PC-9 (cell line): Measurements from ENCODE around the gene MMP20. TPM values are rescaled to one million over a fixed set of nuclear protein-coding genes. Genes with fewer than 3 reads are reported as not detected.

Source experiments
- BruUV-seq: library from RNA; stranded (reverse); fragments of 400-500 nt; replicated peaks from 2 replicates; lab custom pipeline; 2021; lab: Mats Ljungman, UMichigan
- CTCF ChIA-PET: fragments of 300-600 bp; sonication (Branson Sonifier 250); formaldehyde crosslinking; loops from one replicate; lab custom pipeline; 2022; ENCODE audit warnings: antibody characterized with exemption; lab: Charles Lee
- POLR2A ChIA-PET: fragments of 300-600 bp; sonication (Branson Sonifier 250); formaldehyde crosslinking; loops from one replicate; lab custom pipeline; 2022; ENCODE audit warnings: antibody characterized with exemption; ENCODE audit not compliant: unreplicated experiment; lab: Charles Lee
- DNase-seq, 2 experiments: peaks; one replicate each; pipeline versions ENCODE4 v3.0.0 to v3.0.0-alpha.2; 2015 to 2022; ENCODE audit warnings: mixed read lengths in 1 of 2
- H2AFZ ChIP-seq: fragments of 200-600 bp; sonication (generic); 2 replicates; pipeline ENCODE4 v1.8.1; 2017; ENCODE audit warnings: antibody characterized with exemption
- H3F3A ChIP-seq: fragments of 200-600 bp; sonication (generic); 2 replicates; pipeline ENCODE4 v1.8.1; 2017; ENCODE audit warnings: antibody characterized with exemption, mild to moderate bottlenecking, low read depth; ENCODE audit not compliant: insufficient read depth
- H3K27ac ChIP-seq: fragments of 200-600 bp; sonication (generic); 2 replicates; pipeline ENCODE4 v1.6.1; 2016; ENCODE audit warnings: mixed run types
- H3K27me3 ChIP-seq: fragments of 200-600 bp; sonication (generic); 2 replicates; pipeline ENCODE4 v1.6.1; 2016; ENCODE audit warnings: low read depth, mixed run types; ENCODE audit not compliant: insufficient read depth
- H3K36me3 ChIP-seq: fragments of 200-600 bp; sonication (generic); 2 replicates; pipeline ENCODE4 v1.6.1; 2016; ENCODE audit warnings: low read depth, mixed run types
- H3K4me1 ChIP-seq: fragments of 200-600 bp; sonication (generic); replicated peaks from 2 replicates; pipeline ENCODE4 v1.6.1; 2016; ENCODE audit warnings: mixed run types; ENCODE audit not compliant: insufficient read depth
- H3K4me2 ChIP-seq: fragments of 200-600 bp; sonication (generic); 2 replicates; pipeline ENCODE4 v1.6.1; 2017; ENCODE audit warnings: mixed run types
- H3K4me3 ChIP-seq: fragments of 200-600 bp; sonication (generic); 2 replicates; pipeline ENCODE4 v1.6.1; 2016; ENCODE audit warnings: mixed run types
- H3K79me2 ChIP-seq: fragments of 200-600 bp; sonication (generic); 2 replicates; pipeline ENCODE4 v1.6.1; 2017; ENCODE audit warnings: low read depth, mixed run types
- H3K9me2 ChIP-seq: fragments of 200-600 bp; sonication (generic); 2 replicates; pipeline ENCODE4 v1.8.1; 2017; ENCODE audit warnings: mild to moderate bottlenecking; ENCODE audit not compliant: insufficient read depth
- H3K9me3 ChIP-seq: fragments of 200-600 bp; sonication (generic); 2 replicates; pipeline ENCODE4 v1.8.1; 2016; ENCODE audit warnings: low read depth; ENCODE audit not compliant: insufficient read depth
- H4K20me1 ChIP-seq: fragments of 200-600 bp; sonication (generic); 2 replicates; pipeline ENCODE4 v1.8.1; 2017; ENCODE audit not compliant: insufficient read depth
- EZH2 ChIP-seq: fragments of 200-600 bp; sonication (generic); IDR thresholded peaks from 2 replicates; pipeline ENCODE4 v1.8.0; 2017; ENCODE audit warnings: antibody characterized with exemption, low read depth
- intact Hi-C: fragments of 100-400 bp; cut with micrococcal nuclease; formaldehyde crosslinking; loops from one replicate; pipeline ENCODE4 v1.10.0; 2022; ENCODE audit not compliant: unreplicated experiment
- total RNA-seq: library from RNA; stranded (reverse); gene quantifications from 2 replicates; pipeline ENCODE4 v1.2.3, GENCODE V29; 2021
- TF ChIP-seq, protein P1 (sequence below): fragments of 200-600 bp; sonication (generic); conservative IDR thresholded peaks from 2 replicates; pipeline ENCODE4 v1.6.1; 2017; ENCODE audit warnings: mixed run types, antibody characterized with exemption, mild to moderate bottlenecking, moderate library complexity

Gene MMP20
- total RNA-seq, 1 experiment from 2014 or later = not detected

DNA sequence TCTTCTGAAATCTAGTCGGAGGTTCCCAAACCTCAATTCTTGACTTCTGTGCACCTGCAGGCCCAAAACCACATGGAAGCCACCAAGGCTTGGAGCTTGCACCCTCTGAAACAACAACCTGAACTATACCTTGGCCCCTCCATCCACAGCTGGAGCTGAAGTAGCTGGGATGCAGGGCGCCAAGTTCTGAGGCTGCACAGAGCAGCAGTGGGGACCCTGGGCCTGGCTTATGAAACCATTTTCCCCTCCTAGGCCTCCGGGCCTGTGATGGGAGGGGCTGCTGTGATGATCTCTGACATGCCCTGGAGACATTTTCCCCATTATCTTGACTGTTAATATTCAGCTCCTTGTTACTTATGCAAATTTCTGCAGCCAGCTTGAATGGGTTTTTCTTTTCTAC, 56.3 kb downstream of the MMP20 start:
- POLR2A ChIA-PET = no interaction called here
- CTCF ChIA-PET = no interaction called here
- no peak overlapping the region for H3K27ac ChIP-seq
- H3K79me2 ChIP-seq = no peaks in the 10 kb centered on the region
- no peaks in the 10 kb centered on the region; the same call in 1 of the 2 replicates for H3K36me3 ChIP-seq
- H3K9me3 ChIP-seq = peaks cover 33% of the 10 kb centered on the region
- H3K4me2 ChIP-seq = no peak overlapping the region
- no peak overlapping the region for H2AFZ ChIP-seq
- no peaks in the 10 kb centered on the region for H3K9me2 ChIP-seq
- H3K4me1 ChIP-seq = peaks cover 10% of the 10 kb centered on the region
- TF ChIP-seq, protein P1, sequence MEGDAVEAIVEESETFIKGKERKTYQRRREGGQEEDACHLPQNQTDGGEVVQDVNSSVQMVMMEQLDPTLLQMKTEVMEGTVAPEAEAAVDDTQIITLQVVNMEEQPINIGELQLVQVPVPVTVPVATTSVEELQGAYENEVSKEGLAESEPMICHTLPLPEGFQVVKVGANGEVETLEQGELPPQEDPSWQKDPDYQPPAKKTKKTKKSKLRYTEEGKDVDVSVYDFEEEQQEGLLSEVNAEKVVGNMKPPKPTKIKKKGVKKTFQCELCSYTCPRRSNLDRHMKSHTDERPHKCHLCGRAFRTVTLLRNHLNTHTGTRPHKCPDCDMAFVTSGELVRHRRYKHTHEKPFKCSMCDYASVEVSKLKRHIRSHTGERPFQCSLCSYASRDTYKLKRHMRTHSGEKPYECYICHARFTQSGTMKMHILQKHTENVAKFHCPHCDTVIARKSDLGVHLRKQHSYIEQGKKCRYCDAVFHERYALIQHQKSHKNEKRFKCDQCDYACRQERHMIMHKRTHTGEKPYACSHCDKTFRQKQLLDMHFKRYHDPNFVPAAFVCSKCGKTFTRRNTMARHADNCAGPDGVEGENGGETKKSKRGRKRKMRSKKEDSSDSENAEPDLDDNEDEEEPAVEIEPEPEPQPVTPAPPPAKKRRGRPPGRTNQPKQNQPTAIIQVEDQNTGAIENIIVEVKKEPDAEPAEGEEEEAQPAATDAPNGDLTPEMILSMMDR = no peak
- no peak for DNase-seq
- intact Hi-C loops = no loop called here
- H4K20me1 ChIP-seq = no peaks in the 10 kb centered on the region
- H3K4me3 ChIP-seq = no peak overlapping the region
- BruUV-seq = no TSS peak
- peaks cover 11% of the 10 kb centered on the region for H3F3A ChIP-seq
- H3K27me3 ChIP-seq = no peaks in the 10 kb centered on the region

DNA sequence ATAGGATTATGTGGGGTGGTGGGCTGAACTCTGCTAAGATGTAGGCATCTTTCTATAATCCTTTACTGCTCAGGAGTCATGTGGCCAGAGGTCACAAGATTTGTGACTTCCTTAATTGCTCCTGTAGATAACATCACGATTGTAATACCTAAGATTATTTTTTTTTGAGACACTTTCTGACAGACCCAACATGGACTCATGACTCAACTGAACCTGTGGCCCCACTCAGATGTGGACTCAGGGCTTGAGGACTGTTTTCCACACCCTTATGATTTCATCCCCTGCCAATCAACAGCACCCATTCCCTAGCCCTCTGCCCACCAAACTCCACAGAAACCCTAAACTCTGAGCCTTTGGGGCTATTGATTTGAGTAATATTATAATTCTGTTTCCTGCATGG, 59.0 kb downstream of the MMP20 start:
- Histone ChIP-seq H4K20me1 (no peaks in the 10 kb centered on the region), H3K9me3 (peaks cover 32% of the 10 kb centered on the region), H3K9me2 (no peaks in the 10 kb centered on the region), H3K4me2 (no peak overlapping the region), H3K4me1 (peaks cover 16% of the 10 kb centered on the region), H3K27ac (no peak overlapping the region), H3F3A (peaks cover 15% of the 10 kb centered on the region), H3K27me3 (no peaks in the 10 kb centered on the region), H3K36me3 (no peaks in the 10 kb centered on the region; the same call in 1 of the 2 replicates), H3K79me2 (no peaks in the 10 kb centered on the region), H2AFZ (no peak overlapping the region), H3K4me3 (no peak overlapping the region)
- intact Hi-C loops = no loop called here
- TF ChIP-seq, protein P1 = no peak
- no peak for TF ChIP-seq EZH2
- POLR2A ChIA-PET = no interaction called here
- no TSS peak for BruUV-seq
- DNase-seq = peak in 1 of 2 experiments; percentile 18
- CTCF ChIA-PET = no interaction called here

DNA sequence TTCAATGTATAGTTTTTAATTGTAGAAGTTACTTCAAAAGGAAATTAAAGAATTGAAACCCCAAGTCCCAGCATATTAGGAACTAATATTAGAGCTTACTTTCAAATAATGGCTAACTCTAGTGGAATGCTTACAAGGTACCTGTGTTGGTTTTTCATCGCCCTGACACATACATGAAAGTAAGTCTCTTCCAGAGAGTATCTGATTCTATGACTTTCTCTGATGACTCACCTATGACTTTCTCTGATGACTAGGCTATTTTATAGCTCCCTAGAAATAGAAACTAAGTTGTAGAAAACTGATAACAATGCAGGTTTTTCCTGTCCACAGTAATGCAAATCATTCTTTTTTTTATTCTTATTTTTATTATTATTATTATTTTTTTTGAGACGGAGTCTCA, 61.0 kb downstream of the MMP20 start:
- intact Hi-C loops = loop anchor here (1.0 kb wide), 1 partner anchor 12 kb away; no protein-coding TSS in a partner anchor
- peak in 1 of 2 experiments; percentile 96 for DNase-seq
- Histone ChIP-seq H2AFZ (0 out of 2 replicates have a peak overlapping the region, but pooled peaks have one; percentile 15), H3K4me3 (no peak overlapping the region), H3K27ac (peak overlapping the region; percentile 94), H3K36me3 (no peaks in the 10 kb centered on the region; the same call in 1 of the 2 replicates), H3K4me1 (peaks cover 16% of the 10 kb centered on the region), H3K4me2 (peak overlapping the region; percentile 46), H4K20me1 (no peaks in the 10 kb centered on the region), H3F3A (peaks cover 15% of the 10 kb centered on the region), H3K79me2 (no peaks in the 10 kb centered on the region), H3K9me2 (no peaks in the 10 kb centered on the region), H3K27me3 (no peaks in the 10 kb centered on the region), H3K9me3 (peaks cover 28% of the 10 kb centered on the region)
- no TSS peak for BruUV-seq
- ChIA-PET POLR2A (interaction anchor here (0.6 kb wide), 2 partner anchors 10 to 14 kb away, joined by 3 to 14 read pairs; no protein-coding TSS in a partner anchor), CTCF (interaction anchor here (0.6 kb wide), 1 partner anchor 21 kb away, joined by 18 read pairs; no protein-coding TSS in a partner anchor)
- TF ChIP-seq, protein P1 = no peak
- no peak for TF ChIP-seq EZH2
